ENCODE measurements around the gene GPAM. TPM values are rescaled to one million over a fixed set of nuclear protein-coding genes. Genes with fewer than 3 reads are reported as not detected.

The GPAM gene
- total RNA-seq, 1 experiment from 2014 or later: 16.0 TPM

GRCh38 chr10:112223725-112224124 lies 40.2 kb upstream of the GPAM start:
- Histone ChIP-seq H2BK20ac (ENCODE audit: low read depth, low read length, poor library complexity, severe bottlenecking) (no peak overlapping the region), H2BK12ac (ENCODE audit: insufficient read length, low read depth, low read length) (no peak overlapping the region), H3K4ac (ENCODE audit: low read depth, low read length) (no peak overlapping the region), H3K14ac (ENCODE audit: insufficient read depth, low read length) (no peak overlapping the region), H2BK5ac (ENCODE audit: insufficient read length, low read length) (no peak overlapping the region), H4K20me1 (ENCODE audit: control insufficient read depth, insufficient read depth, insufficient read length) (no peaks in the 10 kb centered on the region), H3K23me2 (ENCODE audit: insufficient read length, low read depth, low read length, poor library complexity, severe bottlenecking) (no peaks in the 10 kb centered on the region), H3K27me3 (ENCODE audit: insufficient read depth, low read length) (no peaks in the 10 kb centered on the region), H3K18ac (ENCODE audit: insufficient read length, low read depth, low read length) (no peak overlapping the region), H4K5ac (ENCODE audit: insufficient read length, low read depth, low read length) (no peak overlapping the region), H3T11ph (ENCODE audit: low read length) (no peak overlapping the region), H3K4me1 (ENCODE audit: insufficient read depth, low read length) (no peaks in the 10 kb centered on the region), H3K23ac (ENCODE audit: insufficient read length, low read depth, low read length) (no peak overlapping the region), H2BK15ac (ENCODE audit: low read depth, low read length) (no peak overlapping the region), H3K9me3 (ENCODE audit: control insufficient read depth, low read depth, low read length) (no peaks in the 10 kb centered on the region), H3K27ac (ENCODE audit: insufficient read length, low read depth, low read length) (no peak overlapping the region), H3K56ac (ENCODE audit: insufficient read length, low read depth, low read length) (no peak overlapping the region), H2AK5ac (ENCODE audit: insufficient read length, low read length) (no peak overlapping the region), H3K4me2 (ENCODE audit: insufficient read depth, insufficient read length, low read length) (no peak overlapping the region), H3K9ac (ENCODE audit: extremely low read depth, insufficient read length, low read length) (no peak overlapping the region), H2AFZ (ENCODE audit: low read length) (no peak overlapping the region), H4K8ac (replicated peaks; ENCODE audit: insufficient read length, low read depth, low read length) (no peak overlapping the region), H3K79me2 (ENCODE audit: insufficient read depth, low read length) (no peaks in the 10 kb centered on the region), H4K91ac (ENCODE audit: insufficient read length, low read depth, low read length) (no peak overlapping the region), H2BK120ac (ENCODE audit: low read depth, low read length, poor library complexity, severe bottlenecking) (no peak overlapping the region), H3K79me1 (ENCODE audit: insufficient read depth, low read depth, low read length, poor library complexity, severe bottlenecking) (no peaks in the 10 kb centered on the region)
- no peak overlapping the region for H3K4me3 Mint-ChIP-seq
- H3K36me3 Mint-ChIP-seq (ENCODE audit: insufficient read depth in 1 of 3, low read depth in 3 of 3): peaks cover 0 to 5% (median 0%) of the 10 kb centered on the region in 3 experiments; a peak in 2 of 7 replicates
- no peaks in the 10 kb centered on the region; the same call in none of the 2 replicates for H3K27me3 Mint-ChIP-seq (ENCODE audit: low read depth)
- no peak for DNase-seq
- no CpG with 5 or more reads among the region's 2 CpGs for WGBS (ENCODE audit: extremely low coverage, insufficient read length, low lambda C conversion rate)
- TF ChIP-seq CTCF (conservative IDR thresholded peaks at IDR 0.05): no peak
- H3K9me3 Mint-ChIP-seq: peaks cover 13 to 18% of the 10 kb centered on the region in 2 experiments; a peak in 4 of 5 replicates
- H3K4me1 Mint-ChIP-seq: no peaks in the 10 kb centered on the region
- no peak overlapping the region for H3K27ac Mint-ChIP-seq

All from H9 (cell line).